ENCODE measurements around the gene GATA3. TPM values are rescaled to one million over a fixed set of nuclear protein-coding genes. Genes with fewer than 3 reads are reported as not detected.

GATA3 gene
- total RNA-seq, 4 donors from 2014 or later, result 0.12 to 0.61 (median 0.58) TPM

- ATAC-seq (no peak), DNase-seq (no peak)
- Histone ChIP-seq H3K9me3 (no peaks in the 10 kb centered on the region), H3K4me1 (no peaks in the 10 kb centered on the region), H3K36me3 (no peaks in the 10 kb centered on the region), H3K27me3 (no peaks in the 10 kb centered on the region), H3K27ac (no peak overlapping the region), H3K4me3 (no peak overlapping the region)
- in situ Hi-C loops (cut with MboI; ENCODE audit: low sequenced_read_pairs in 4 of 4) (no loop called here), intact Hi-C loops (cut with DNase I; ENCODE audit: low total_unique reads) (no loop called here)
- no peak for TF ChIP-seq CTCF (IDR thresholded peaks at IDR 0.05 in 4 of 5, conservative IDR thresholded peaks at IDR 0.05 in 1 of 5)
- TF ChIP-seq POLR2A (IDR thresholded peaks at IDR 0.05), result no peak
Measured at GRCh38 chr10:8121201-8121890, 66.9 kb downstream of the GATA3 start.

DNA sequence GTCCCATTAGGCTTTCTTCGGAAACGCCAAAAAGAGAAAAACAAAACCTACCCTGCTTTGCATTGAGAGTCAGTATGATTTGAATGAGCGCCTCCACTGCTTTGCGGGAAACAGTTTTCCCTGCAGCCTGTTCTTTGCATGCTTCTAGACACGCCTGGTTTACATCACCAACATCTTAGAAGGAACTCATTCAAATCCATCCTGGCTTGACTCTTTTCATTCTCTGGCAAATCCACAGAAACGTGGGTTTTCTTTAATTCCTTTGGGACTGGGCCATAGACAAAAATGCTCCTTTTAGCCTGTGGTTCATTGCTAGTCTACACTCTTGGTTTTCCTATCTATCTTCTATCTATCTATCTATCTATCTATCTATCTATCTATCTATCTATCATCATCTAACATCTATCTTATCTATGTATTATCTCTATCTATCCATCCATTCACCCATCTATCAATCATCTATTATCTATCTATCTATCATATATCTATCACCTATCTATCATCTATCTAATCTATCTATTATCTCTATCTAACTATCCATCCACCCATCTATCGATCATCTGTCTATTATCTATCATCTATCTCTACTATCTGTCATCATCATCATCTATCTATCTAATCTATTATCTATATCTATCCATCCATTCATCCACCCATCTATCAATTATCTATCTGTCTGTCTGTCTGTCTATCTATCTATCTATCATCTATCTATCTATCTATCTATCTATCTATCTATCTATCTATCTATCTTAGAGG lies 68.3 kb downstream of the GATA3 start:
- H3K9me3 ChIP-seq, result no peaks in the 10 kb centered on the region
- intact Hi-C loops (cut with DNase I; ENCODE audit: low total_unique reads) (no loop called here), in situ Hi-C loops (cut with MboI; ENCODE audit: low sequenced_read_pairs in 4 of 4) (no loop called here)
- DNase-seq, result no peak
- no peaks in the 10 kb centered on the region for H3K4me1 ChIP-seq
- H3K4me3 ChIP-seq, result no peak overlapping the region
- H3K27me3 ChIP-seq, result no peaks in the 10 kb centered on the region
- TF ChIP-seq CTCF (IDR thresholded peaks at IDR 0.05 in 4 of 5, conservative IDR thresholded peaks at IDR 0.05 in 1 of 5), result no peak
- TF ChIP-seq POLR2A (IDR thresholded peaks at IDR 0.05), result no peak
- no peak overlapping the region for H3K27ac ChIP-seq
- no peaks in the 10 kb centered on the region for H3K36me3 ChIP-seq
- ATAC-seq, result no peak

DNA sequence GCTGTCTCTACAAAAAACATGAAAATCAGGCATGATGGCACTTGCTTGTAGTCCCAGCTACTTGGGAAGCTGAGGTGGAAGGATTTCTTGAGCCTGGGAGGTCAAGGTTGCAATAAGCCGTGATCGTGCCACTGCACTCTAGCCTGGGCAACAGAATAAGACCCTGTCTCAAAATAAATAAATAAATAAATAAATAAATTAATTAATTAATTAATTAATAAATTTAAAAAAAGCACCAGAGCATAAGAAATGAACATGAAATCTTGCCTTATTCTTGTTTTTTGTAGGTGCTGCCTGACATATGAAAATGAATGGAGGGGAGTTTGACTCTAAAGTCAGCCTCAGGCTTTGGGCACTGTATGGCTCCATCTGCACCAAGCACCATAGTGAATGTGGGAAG lies 69.9 kb downstream of the GATA3 start:
- Histone ChIP-seq H3K36me3 (no peaks in the 10 kb centered on the region), H3K27ac (no peak overlapping the region), H3K4me3 (no peak overlapping the region), H3K4me1 (no peaks in the 10 kb centered on the region), H3K9me3 (no peaks in the 10 kb centered on the region), H3K27me3 (no peaks in the 10 kb centered on the region)
- ATAC-seq (no peak), DNase-seq (no peak)
- intact Hi-C loops (cut with DNase I; ENCODE audit: low total_unique reads), result no loop called here
- in situ Hi-C loops (cut with MboI; ENCODE audit: low sequenced_read_pairs in 4 of 4), result no loop called here
- TF ChIP-seq CTCF (IDR thresholded peaks at IDR 0.05 in 4 of 5, conservative IDR thresholded peaks at IDR 0.05 in 1 of 5) (no peak), POLR2A (IDR thresholded peaks at IDR 0.05) (no peak)

Other genes with a start within 250 kb of the GATA3 start
- 10 to 100 TPM in 2 of 4 donors, 1 to 10 TPM in 2; 5.0 to 14.8 (median 9.6) TPM for gene TAF3, start 236.2 kb upstream of the GATA3 start, total RNA-seq

Data from gastrocnemius medialis (tissue), 4 donors.